ENCODE results near the gene RASSF5. TPM values are rescaled to one million over a fixed set of nuclear protein-coding genes. Genes with fewer than 3 reads are reported as not detected.

Gene RASSF5
- polyA plus RNA-seq, 2 of the 4 experiments (the other 2 are of a cell fraction) = 2.0 to 2.2 TPM

DNA sequence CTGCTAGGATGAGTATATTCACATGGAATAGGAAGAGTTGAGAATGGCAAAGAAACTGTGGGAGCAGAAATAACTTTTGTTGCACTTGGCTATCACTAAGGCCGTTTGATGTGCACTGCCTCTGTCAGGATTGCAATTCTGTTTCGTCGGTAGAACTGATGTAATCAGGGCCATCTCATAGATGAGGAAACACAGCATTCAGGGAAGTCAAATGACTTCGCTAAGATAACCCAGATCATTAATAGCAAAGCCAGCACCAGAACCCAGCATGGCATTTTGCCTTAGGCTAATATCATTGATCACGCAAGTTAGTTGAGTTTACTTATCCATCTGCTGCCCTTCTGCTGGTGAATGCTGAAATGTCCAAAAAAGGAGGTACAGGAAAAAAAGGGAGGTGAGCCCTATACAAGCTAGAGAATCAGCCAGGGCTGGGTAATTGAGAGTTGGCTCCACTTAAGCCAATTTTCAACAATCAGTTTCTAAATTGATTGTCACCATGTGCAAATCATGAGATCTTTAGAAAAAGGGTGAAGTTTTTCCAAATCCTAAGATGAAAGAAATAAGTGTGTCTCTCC, 7.6 kb downstream of the RASSF5 start:
- no peak for DNase-seq (ENCODE audit: low read depth in 1 of 2, low spot score in 1 of 2)

GRCh38 chr1:206516728-206516990, 9.3 kb downstream of the RASSF5 start:
- DNase-seq (ENCODE audit: low read depth in 1 of 2, low spot score in 1 of 2) (no peak), ATAC-seq (no peak), FAIRE-seq (no peak)
- Histone ChIP-seq H3K9me3 (no peaks in the 10 kb centered on the region), H3K4me3 (no peak overlapping the region), H3K27ac (no peak overlapping the region), H3K4me2 (no peak overlapping the region), H3K4me1 (peaks cover 16% of the 10 kb centered on the region)
- ChIA-PET CTCF (interaction anchor here (1.3 to 5.7 kb wide), 3 partner anchors 17 to 29 kb away, joined by 4 to 28 read pairs (median 14); no protein-coding TSS in a partner anchor), POLR2A (no interaction called here)
- TF ChIP-seq NFE2L2 (conservative IDR thresholded peaks at IDR 0.05; ENCODE audit: low read length) (no peak), RFX5 (IDR thresholded peaks at IDR 0.05) (no peak), CBX8 (IDR thresholded peaks at IDR 0.05) (no peak), EP300 (IDR thresholded peaks at IDR 0.05) (no peak), KDM5A (IDR thresholded peaks at IDR 0.05) (no peak), ELK1 (IDR thresholded peaks at IDR 0.05; ENCODE audit: low read depth, low read length) (no peak), USF2 (IDR thresholded peaks at IDR 0.05) (no peak), JUN (IDR thresholded peaks at IDR 0.05) (no peak), POLR2A (IDR thresholded peaks at IDR 0.05; ENCODE audit: low read length) (no peak), ESRRA (IDR thresholded peaks at IDR 0.05; ENCODE audit: borderline replicate concordance, low read length) (no peak), HDAC2 (IDR thresholded peaks at IDR 0.05) (no peak), FOXS1 (CRISPR knock-in tag; IDR thresholded peaks at IDR 0.05) (no peak)
- WGBS (ENCODE audit: missing lambda C conversion rate) = 72% methylated on average over 5 of the region's 5 CpGs

More for the DNA sequence above, 7.6 kb downstream of the RASSF5 start:
- Histone ChIP-seq H3K27ac (no peak overlapping the region), H3K4me2 (no peak overlapping the region), H3K9me3 (no peaks in the 10 kb centered on the region), H3K4me1 (peaks cover 16% of the 10 kb centered on the region), H3K4me3 (no peak overlapping the region)
- ChIA-PET CTCF (interaction anchor here (1.6 to 5.7 kb wide), 3 partner anchors 25 to 36 kb away, joined by 3 to 28 read pairs (median 14); no protein-coding TSS in a partner anchor), POLR2A (no interaction called here)
- FAIRE-seq (no peak), ATAC-seq (no peak)
- no peak for TF ChIP-seq HEYL (CRISPR knock-in tag; IDR thresholded peaks at IDR 0.05)
- no peak for TF ChIP-seq RAD21 (conservative IDR thresholded peaks at IDR 0.05 in 1 of 2, IDR thresholded peaks at IDR 0.05 in 1 of 2)
- no peak for TF ChIP-seq CBX2 (IDR thresholded peaks at IDR 0.05; ENCODE audit: borderline replicate concordance, low read depth)
- no peak for TF ChIP-seq HOXA7 (CRISPR knock-in tag; IDR thresholded peaks at IDR 0.05)
- no peak for TF ChIP-seq CHD2 (IDR thresholded peaks at IDR 0.05; ENCODE audit: low read length, partially characterized antibody)
- TF ChIP-seq MAFK (IDR thresholded peaks at IDR 0.05; ENCODE audit: partially characterized antibody) = no peak
- TF ChIP-seq USF2 (IDR thresholded peaks at IDR 0.05) = no peak
- no peak for TF ChIP-seq HOXB5 (CRISPR knock-in tag; IDR thresholded peaks at IDR 0.05)
- no peak for TF ChIP-seq EHMT2 (IDR thresholded peaks at IDR 0.05; ENCODE audit: low read depth)
- TF ChIP-seq, protein P1, sequence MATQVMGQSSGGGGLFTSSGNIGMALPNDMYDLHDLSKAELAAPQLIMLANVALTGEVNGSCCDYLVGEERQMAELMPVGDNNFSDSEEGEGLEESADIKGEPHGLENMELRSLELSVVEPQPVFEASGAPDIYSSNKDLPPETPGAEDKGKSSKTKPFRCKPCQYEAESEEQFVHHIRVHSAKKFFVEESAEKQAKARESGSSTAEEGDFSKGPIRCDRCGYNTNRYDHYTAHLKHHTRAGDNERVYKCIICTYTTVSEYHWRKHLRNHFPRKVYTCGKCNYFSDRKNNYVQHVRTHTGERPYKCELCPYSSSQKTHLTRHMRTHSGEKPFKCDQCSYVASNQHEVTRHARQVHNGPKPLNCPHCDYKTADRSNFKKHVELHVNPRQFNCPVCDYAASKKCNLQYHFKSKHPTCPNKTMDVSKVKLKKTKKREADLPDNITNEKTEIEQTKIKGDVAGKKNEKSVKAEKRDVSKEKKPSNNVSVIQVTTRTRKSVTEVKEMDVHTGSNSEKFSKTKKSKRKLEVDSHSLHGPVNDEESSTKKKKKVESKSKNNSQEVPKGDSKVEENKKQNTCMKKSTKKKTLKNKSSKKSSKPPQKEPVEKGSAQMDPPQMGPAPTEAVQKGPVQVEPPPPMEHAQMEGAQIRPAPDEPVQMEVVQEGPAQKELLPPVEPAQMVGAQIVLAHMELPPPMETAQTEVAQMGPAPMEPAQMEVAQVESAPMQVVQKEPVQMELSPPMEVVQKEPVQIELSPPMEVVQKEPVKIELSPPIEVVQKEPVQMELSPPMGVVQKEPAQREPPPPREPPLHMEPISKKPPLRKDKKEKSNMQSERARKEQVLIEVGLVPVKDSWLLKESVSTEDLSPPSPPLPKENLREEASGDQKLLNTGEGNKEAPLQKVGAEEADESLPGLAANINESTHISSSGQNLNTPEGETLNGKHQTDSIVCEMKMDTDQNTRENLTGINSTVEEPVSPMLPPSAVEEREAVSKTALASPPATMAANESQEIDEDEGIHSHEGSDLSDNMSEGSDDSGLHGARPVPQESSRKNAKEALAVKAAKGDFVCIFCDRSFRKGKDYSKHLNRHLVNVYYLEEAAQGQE (IDR thresholded peaks at IDR 0.05) = no peak
- TF ChIP-seq BHLHE40 (IDR thresholded peaks at IDR 0.05; ENCODE audit: low read depth, low read length) = no peak
- no peak for TF ChIP-seq NPAS2 (CRISPR knock-in tag; IDR thresholded peaks at IDR 0.05; ENCODE audit: borderline replicate concordance)
- TF ChIP-seq NR3C1 (IDR thresholded peaks at IDR 0.05) = no peak
- TF ChIP-seq, protein P2, sequence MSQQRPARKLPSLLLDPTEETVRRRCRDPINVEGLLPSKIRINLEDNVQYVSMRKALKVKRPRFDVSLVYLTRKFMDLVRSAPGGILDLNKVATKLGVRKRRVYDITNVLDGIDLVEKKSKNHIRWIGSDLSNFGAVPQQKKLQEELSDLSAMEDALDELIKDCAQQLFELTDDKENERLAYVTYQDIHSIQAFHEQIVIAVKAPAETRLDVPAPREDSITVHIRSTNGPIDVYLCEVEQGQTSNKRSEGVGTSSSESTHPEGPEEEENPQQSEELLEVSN (IDR thresholded peaks at IDR 0.05; ENCODE audit: borderline replicate concordance, low read depth) = no peak
- no peak for TF ChIP-seq FOSB (CRISPR knock-in tag; IDR thresholded peaks at IDR 0.05)
- TF ChIP-seq EHF (CRISPR knock-in tag; IDR thresholded peaks at IDR 0.05) = no peak
- TF ChIP-seq BCL3 (IDR thresholded peaks at IDR 0.05) = no peak
- no peak for TF ChIP-seq MAX (IDR thresholded peaks at IDR 0.05)
- WGBS (ENCODE audit: missing lambda C conversion rate) = 78% methylated on average over 5 of the region's 5 CpGs
